DND-41 (cell line): ENCODE results near the gene RETN.

Source experiments
- ATAC-seq: fragments of 200-7000 bp; cut with Tn5 transposase; 3 replicates; pipeline ENCODE4 v1.9.1; 2021; ENCODE audit warnings: low read depth; ENCODE audit not compliant: insufficient read depth
- DNase-seq: peaks from one replicate; pipeline ENCODE4 v3.0.0-alpha.2; 2020
- H2AFZ ChIP-seq: 2 replicates; pipeline ENCODE4 v1.6.0; 2012; ENCODE audit warnings: low read depth, low read length
- H3K27ac ChIP-seq: 2 replicates; pipeline ENCODE4 v1.5.1; 2012; ENCODE audit warnings: low read length, inconsistent platforms
- H3K27me3 ChIP-seq: fragments of 200-600 bp; sonication (generic); 2 replicates; pipeline ENCODE4 v1.6.0; 2012; ENCODE audit warnings: low read length, mild to moderate bottlenecking, inconsistent platforms; ENCODE audit not compliant: insufficient read depth, poor library complexity
- H3K36me3 ChIP-seq: 2 replicates; pipeline ENCODE4 v1.5.1; 2012; ENCODE audit warnings: low read length, inconsistent platforms; ENCODE audit not compliant: insufficient read depth
- H3K4me1 ChIP-seq: 2 replicates; pipeline ENCODE4 v1.5.1; 2012; ENCODE audit warnings: mild to moderate bottlenecking, low read length; ENCODE audit not compliant: insufficient read depth
- H3K4me2 ChIP-seq: 2 replicates; pipeline ENCODE4 v1.6.0; 2012; ENCODE audit warnings: mild to moderate bottlenecking, moderate library complexity, low read length, inconsistent platforms; ENCODE audit not compliant: insufficient read depth
- H3K4me3 ChIP-seq, 2 experiments: fragments of 200-600 bp in 1 of 2; shearing (Covaris generic) in 1 of 2; 2 replicates each; pipeline ENCODE4 v1.5.1; 2012 to 2016; ENCODE audit warnings: inconsistent platforms in 2 of 2, low read length in 2 of 2, mild to moderate bottlenecking in 2 of 2, low read depth in 1 of 2, moderate library complexity in 1 of 2
- H3K79me2 ChIP-seq: 2 replicates; pipeline ENCODE4 v1.6.0; 2012; ENCODE audit warnings: low read length, inconsistent platforms; ENCODE audit not compliant: insufficient read depth
- H3K9ac ChIP-seq: 2 replicates; pipeline ENCODE4 v1.6.0; 2012; ENCODE audit warnings: low read depth, mild to moderate bottlenecking, inconsistent platforms, low read length, moderate library complexity
- H3K9me3 ChIP-seq: 2 replicates; pipeline ENCODE4 v1.5.1; 2012; ENCODE audit warnings: low read length, moderate library complexity, mild to moderate bottlenecking, inconsistent platforms; ENCODE audit not compliant: insufficient read depth, severe bottlenecking
- H4K20me1 ChIP-seq: 2 replicates; pipeline ENCODE4 v1.6.0; 2012; ENCODE audit warnings: low read length; ENCODE audit not compliant: insufficient read depth
- CTCF ChIP-seq: IDR thresholded peaks from 2 replicates; pipeline ENCODE4 v1.5.1; 2012; ENCODE audit warnings: borderline replicate concordance, low read length, moderate library complexity, mild to moderate bottlenecking; ENCODE audit not compliant: poor library complexity, severe bottlenecking; ENCODE audit errors: extremely low read depth
- EZH2 ChIP-seq: IDR thresholded peaks from 3 replicates; pipeline ENCODE4 v1.6.1; 2012; ENCODE audit warnings: borderline replicate concordance, low read depth, mild to moderate bottlenecking, moderate library complexity, low read length, inconsistent platforms; ENCODE audit not compliant: severe bottlenecking

Gene RETN

GRCh38 chr19:7629347-7630054, 39.3 kb upstream of the RETN start, which contains the start of the genes PET100 and XAB2:
Gene PET100, plus strand, starts transcription at chr19:7629793. Its CDS starts 41 bp downstream, at chr19:7629834.
Gene XAB2, minus strand, starts transcription at chr19:7629545. Its CDS starts 18 bp downstream, at chr19:7629527.
- Histone ChIP-seq H4K20me1 (peaks cover 50% of the 10 kb centered on the region), H3K9me3 (no peaks in the 10 kb centered on the region), H3K9ac (peak within 1 kb of the TSS; percentile 79), H2AFZ (peak within 1 kb of the TSS; percentile 72), H3K27me3 (no peaks in the 10 kb centered on the region), H3K36me3 (peaks cover 46% of the 10 kb centered on the region), H3K79me2 (peaks cover 63% of the 10 kb centered on the region), H3K4me2 (peak within 1 kb of the TSS; percentile 96), H3K4me3 (peak within 1 kb of the TSS; percentile 83 to 86), H3K27ac (peak within 1 kb of the TSS; percentile 85), H3K4me1 (peaks cover 43% of the 10 kb centered on the region)
- ATAC-seq (peak; percentile 99), DNase-seq (peak; percentile 97)
- TF ChIP-seq CTCF (no peak), EZH2 (no peak)

GRCh38 chr19:7631577-7631976, 37.3 kb upstream of the RETN start:
- Histone ChIP-seq H3K9me3 (no peaks in the 10 kb centered on the region), H3K4me1 (peaks cover 39% of the 10 kb centered on the region), H3K36me3 (peaks cover 26% of the 10 kb centered on the region), H2AFZ (no peak overlapping the region), H3K9ac (no peak overlapping the region), H3K27ac (no peak overlapping the region), H3K79me2 (peaks cover 52% of the 10 kb centered on the region), H3K4me2 (peak overlapping the region; percentile 23), H4K20me1 (peaks cover 37% of the 10 kb centered on the region), H3K27me3 (no peaks in the 10 kb centered on the region), H3K4me3 (no peak overlapping the region)
- DNase-seq (no peak), ATAC-seq (no peak)
- TF ChIP-seq CTCF (no peak), EZH2 (no peak)

GRCh38 chr19:7632340-7633203, 36.3 kb upstream of the RETN start:
- DNase-seq (no peak), ATAC-seq (no peak)
- Histone ChIP-seq H3K4me2 (no peak overlapping the region), H3K36me3 (peaks cover 17% of the 10 kb centered on the region; the same call in 1 of the 2 replicates), H4K20me1 (peaks cover 29% of the 10 kb centered on the region), H3K4me3 (no peak overlapping the region), H2AFZ (no peak overlapping the region), H3K27ac (no peak overlapping the region), H3K27me3 (no peaks in the 10 kb centered on the region), H3K9ac (no peak overlapping the region), H3K79me2 (peaks cover 42% of the 10 kb centered on the region), H3K4me1 (peaks cover 31% of the 10 kb centered on the region), H3K9me3 (no peaks in the 10 kb centered on the region)
- TF ChIP-seq EZH2: no peak
- TF ChIP-seq CTCF: no peak
